Ammon's horn (tissue), 1 donor: Measurements from ENCODE around the gene ZBTB21.

Source experiments
- DNase-seq: peaks from one replicate; pipeline ENCODE4 v3.0.0-alpha.2; 2016; ENCODE audit warnings: low spot score

ZBTB21 gene

GRCh38 chr21:41992576-41992975 lies 17.6 kb downstream of the ZBTB21 start:
- no peak for DNase-seq

- no peak for DNase-seq
Measured at GRCh38 chr21:41991659-41992058, 18.5 kb downstream of the ZBTB21 start.

GRCh38 chr21:41989698-41990097 lies 20.5 kb downstream of the ZBTB21 start:
- no peak for DNase-seq

- no peak for DNase-seq
Measured at GRCh38 chr21:41987310-41987709, 22.9 kb downstream of the ZBTB21 start.

GRCh38 chr21:41985662-41986416 lies 24.3 kb downstream of the ZBTB21 start:
- no peak for DNase-seq

- DNase-seq: no peak
Measured at GRCh38 chr21:41983229-41983628, 26.9 kb downstream of the ZBTB21 start.

- no peak for DNase-seq
Measured at GRCh38 chr21:41980561-41980960, 29.6 kb downstream of the ZBTB21 start.

- no peak for DNase-seq
Measured at GRCh38 chr21:41979751-41980369, 30.3 kb downstream of the ZBTB21 start.

GRCh38 chr21:41979335-41979734 lies 30.8 kb downstream of the ZBTB21 start:
- no peak for DNase-seq

- DNase-seq: no peak
Measured at GRCh38 chr21:41977034-41977950, 32.9 kb downstream of the ZBTB21 start.

GRCh38 chr21:41976611-41977010 lies 33.5 kb downstream of the ZBTB21 start:
- DNase-seq: no peak

- DNase-seq: no peak
Measured at GRCh38 chr21:41975391-41976272, 34.5 kb downstream of the ZBTB21 start.

GRCh38 chr21:41974752-41975053 lies 35.5 kb downstream of the ZBTB21 start:
- DNase-seq: no peak

- no peak for DNase-seq
Measured at GRCh38 chr21:41973861-41974751, 36.1 kb downstream of the ZBTB21 start.

- no peak for DNase-seq
Measured at GRCh38 chr21:41973427-41973831, 36.7 kb downstream of the ZBTB21 start.

- no peak for DNase-seq
Measured at GRCh38 chr21:41972511-41973205, 37.5 kb downstream of the ZBTB21 start.

- no peak for DNase-seq
Measured at GRCh38 chr21:41971891-41972290, 38.3 kb downstream of the ZBTB21 start.

- DNase-seq: no peak
Measured at GRCh38 chr21:41970751-41971653, 39.2 kb downstream of the ZBTB21 start.

GRCh38 chr21:41970106-41970391 lies 40.1 kb downstream of the ZBTB21 start:
- DNase-seq: no peak
